ENCODE measurements around the gene IGF1R.

DNA sequence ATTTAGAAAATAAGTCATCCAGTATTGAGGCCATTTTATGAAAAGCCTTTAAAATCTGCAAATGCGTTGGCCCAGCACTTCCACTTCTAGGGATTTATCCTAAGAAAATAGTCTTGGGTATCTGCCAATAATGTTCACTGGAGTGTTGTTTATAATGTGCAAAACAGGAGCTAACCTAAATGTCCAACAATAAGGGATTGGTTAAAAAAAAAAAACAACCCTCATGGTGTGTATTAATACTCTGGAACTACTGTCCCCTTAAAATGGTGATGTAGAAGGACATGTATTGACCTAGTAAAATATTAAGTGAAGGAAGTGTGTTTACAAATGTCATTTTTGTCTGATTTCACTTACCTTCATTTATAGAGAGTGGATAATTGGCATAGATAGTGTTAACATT, 58.0 kb downstream of the IGF1R start:
- TF ChIP-seq CTCF (IDR thresholded peaks at IDR 0.05) (no peak), EZH2 (IDR thresholded peaks at IDR 0.05) (no peak)

Measured in neural progenitor cell (in vitro differentiated cells).